Lower leg skin (tissue), 4 donors: ENCODE measurements around the gene BCAS4. TPM values are rescaled to one million over a fixed set of nuclear protein-coding genes. Genes with fewer than 3 reads are reported as not detected.

ENCODE experiments used
- DNase-seq, 2 donors: peaks; one replicate each; pipeline ENCODE4 v3.0.0-alpha.2; 2019; ENCODE audit warnings: low spot score in 2 of 2
- H3K4me3 ChIP-seq: fragments of 200-600 bp; sonication (generic); 2 replicates; pipeline ENCODE4 v1.5.1; 2017; ENCODE audit warnings: mild to moderate bottlenecking, low read depth; ENCODE audit not compliant: poor library complexity, severe bottlenecking
- CTCF ChIP-seq, 3 donors: fragments of 450-650 bp; IDR thresholded peaks; one replicate each; pipeline ENCODE4 v1.5.1; 2016; ENCODE audit warnings: antibody characterized with exemption in 3 of 3, mild to moderate bottlenecking in 3 of 3, moderate library complexity in 2 of 3
- POLR2A ChIP-seq, 2 donors: fragments of 450-650 bp; IDR thresholded peaks; one replicate each; pipeline ENCODE4 v1.6.1; 2016 to 2017; ENCODE audit warnings: antibody characterized with exemption in 2 of 2, mild to moderate bottlenecking in 1 of 2, moderate library complexity in 1 of 2
- WGBS, 2 donors: methylation state at CpG; one replicate each; pipeline ENCODE4 v1.1.5; 2018; 5-methylcytosine and 5-hydroxymethylcytosine counted together
- intact Hi-C: fragments of 100-400 bp; cut with DNase I; formaldehyde crosslinking; loops from one replicate; pipeline ENCODE4 v1.15.0; 2023; ENCODE audit warnings: low total_unique reads
- total RNA-seq, 4 donors: library from RNA; depleted of rRNA; stranded (reverse); fragments of >200 nt; gene quantifications; one replicate each; pipeline ENCODE4 v1.1.0, GENCODE V29; 2016

The BCAS4 gene
- total RNA-seq, 4 donors from 2014 or later: 1.3 to 7.7 (median 3.5) TPM

- 83 to 90% methylated on average over 6 of the region's 6 CpGs for WGBS, 2 donors
- TF ChIP-seq POLR2A (IDR thresholded peaks at IDR 0.05) (no peak), CTCF (IDR thresholded peaks at IDR 0.05) (no peak)
- H3K4me3 ChIP-seq: no peak overlapping the region
- intact Hi-C loops: no loop called here
- no peak for DNase-seq
Observed at GRCh38 chr20:50783903-50784302, 11.0 kb upstream of the BCAS4 start.

- no peak overlapping the region for H3K4me3 ChIP-seq
- TF ChIP-seq POLR2A (IDR thresholded peaks at IDR 0.05): no peak
- TF ChIP-seq CTCF (IDR thresholded peaks at IDR 0.05): no peak
- 76% methylated on average over 4 of the region's 4 CpGs for WGBS, 2 donors
- intact Hi-C loops: no loop called here
- DNase-seq: no peak
Observed at GRCh38 chr20:50784464-50784863, 10.4 kb upstream of the BCAS4 start.

GRCh38 chr20:50786703-50787102 lies 8.2 kb upstream of the BCAS4 start:
- intact Hi-C loops: no loop called here
- 91 to 97% methylated on average over 9 of the region's 9 CpGs for WGBS, 2 donors

GRCh38 chr20:50787181-50787580 lies 7.7 kb upstream of the BCAS4 start:
- H3K4me3 ChIP-seq: no peak overlapping the region
- TF ChIP-seq CTCF (IDR thresholded peaks at IDR 0.05): no peak
- TF ChIP-seq POLR2A (IDR thresholded peaks at IDR 0.05): no peak
- no peak for DNase-seq
- intact Hi-C loops: no loop called here
- WGBS, 2 donors: 89 to 95% methylated on average over 2 of the region's 2 CpGs

More at GRCh38 chr20:50786703-50787102, 8.2 kb upstream of the BCAS4 start:
- H3K4me3 ChIP-seq: no peak overlapping the region
- DNase-seq: no peak
- TF ChIP-seq POLR2A (IDR thresholded peaks at IDR 0.05): no peak
- TF ChIP-seq CTCF (IDR thresholded peaks at IDR 0.05): no peak

- no peak overlapping the region for H3K4me3 ChIP-seq
- 64 to 67% methylated on average over 18 of the region's 18 CpGs for WGBS, 2 donors
- TF ChIP-seq CTCF (IDR thresholded peaks at IDR 0.05): no peak
- no peak for TF ChIP-seq POLR2A (IDR thresholded peaks at IDR 0.05)
- no peak for DNase-seq
- intact Hi-C loops: no loop called here
Observed at GRCh38 chr20:50788045-50788991, 6.5 kb upstream of the BCAS4 start.
